Liver (tissue), 2 donors: Measurements from ENCODE around the gene CTSW.

Experiments used
- CTCF ChIP-seq: fragments of 150-350 bp; IDR thresholded peaks from 2 replicates; pipeline ENCODE4 v1.5.1; 2017; ENCODE audit warnings: improper control_type of control experiment, low read depth, low read length; ENCODE audit not compliant: missing input control
- FOXA1 ChIP-seq: IDR thresholded peaks from 2 replicates; pipeline ENCODE4 v1.6.1; 2016; ENCODE audit warnings: antibody characterized with exemption
- MAX ChIP-seq: IDR thresholded peaks from 2 replicates; pipeline ENCODE4 v1.6.1; 2016; ENCODE audit warnings: antibody characterized with exemption
- REST ChIP-seq: IDR thresholded peaks from 2 replicates; pipeline ENCODE4 v1.6.1; 2016; ENCODE audit warnings: antibody characterized with exemption, mild to moderate bottlenecking
- YY1 ChIP-seq: IDR thresholded peaks from 2 replicates; pipeline ENCODE4 v1.6.1; 2016; ENCODE audit warnings: antibody characterized with exemption, mild to moderate bottlenecking
- donor health status: healthy.

- TF ChIP-seq CTCF (no peak), YY1 (no peak), FOXA1 (no peak), MAX (no peak), REST (no peak)
Observed at GRCh38 chr11:65906602-65907001, 27.0 kb downstream of the CTSW start.
